ENCODE results near the gene MRPL4. TPM values are rescaled to one million over a fixed set of nuclear protein-coding genes. Genes with fewer than 3 reads are reported as not detected.
"Not testable (repeated sequence)": the region's sequence is repeated elsewhere in the genome, so short reads cannot be mapped to it uniquely, and the experiment has no call there.

The MRPL4 gene
- total RNA-seq, 1 donor from 2014 or later, result 96.3 TPM

DNA sequence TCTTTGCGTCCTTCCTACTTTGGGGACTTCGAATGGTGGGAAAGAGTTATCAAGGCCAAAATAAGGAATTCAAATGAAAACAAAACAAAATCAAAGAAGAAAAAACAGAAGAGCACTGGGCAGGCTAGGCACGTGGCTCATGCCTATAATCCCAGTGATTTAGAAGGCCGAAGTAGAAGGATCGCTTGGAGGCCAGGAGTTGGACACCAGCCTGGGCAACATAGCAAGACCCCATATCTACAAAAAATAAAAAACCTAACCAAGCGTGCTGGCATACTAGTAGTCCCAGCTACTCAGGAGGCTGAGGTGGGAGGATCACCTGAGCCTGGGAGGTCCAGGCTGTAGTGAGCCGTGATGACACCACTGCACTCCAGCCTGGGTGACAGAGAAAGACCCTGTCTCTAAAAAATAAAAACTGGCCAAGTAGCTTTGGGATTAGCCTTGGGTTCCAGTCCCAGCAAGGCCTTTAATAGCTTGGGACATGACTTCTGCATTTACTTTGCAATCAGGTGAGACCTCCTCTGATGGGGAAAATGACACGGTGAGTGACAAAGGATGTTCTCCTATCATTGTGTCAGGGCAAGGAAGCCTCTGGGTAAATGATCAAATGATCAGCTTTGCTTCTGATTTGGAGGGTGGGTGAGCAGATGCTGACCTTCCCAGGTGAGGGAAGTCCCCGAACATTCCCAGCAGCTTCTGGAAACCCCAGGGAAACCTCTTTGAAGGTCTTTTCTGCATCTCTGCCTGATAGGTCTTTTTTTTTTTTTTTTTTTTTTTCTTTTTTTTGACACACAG, 26.0 kb downstream of the MRPL4 start:
- H3K36me3 ChIP-seq (ENCODE audit: control insufficient read depth, insufficient read depth, low read length), result no peaks in the 10 kb centered on the region
- H3K4me3 ChIP-seq (ENCODE audit: low read depth, low read length), result no peak overlapping the region
- TF ChIP-seq, protein P1, sequence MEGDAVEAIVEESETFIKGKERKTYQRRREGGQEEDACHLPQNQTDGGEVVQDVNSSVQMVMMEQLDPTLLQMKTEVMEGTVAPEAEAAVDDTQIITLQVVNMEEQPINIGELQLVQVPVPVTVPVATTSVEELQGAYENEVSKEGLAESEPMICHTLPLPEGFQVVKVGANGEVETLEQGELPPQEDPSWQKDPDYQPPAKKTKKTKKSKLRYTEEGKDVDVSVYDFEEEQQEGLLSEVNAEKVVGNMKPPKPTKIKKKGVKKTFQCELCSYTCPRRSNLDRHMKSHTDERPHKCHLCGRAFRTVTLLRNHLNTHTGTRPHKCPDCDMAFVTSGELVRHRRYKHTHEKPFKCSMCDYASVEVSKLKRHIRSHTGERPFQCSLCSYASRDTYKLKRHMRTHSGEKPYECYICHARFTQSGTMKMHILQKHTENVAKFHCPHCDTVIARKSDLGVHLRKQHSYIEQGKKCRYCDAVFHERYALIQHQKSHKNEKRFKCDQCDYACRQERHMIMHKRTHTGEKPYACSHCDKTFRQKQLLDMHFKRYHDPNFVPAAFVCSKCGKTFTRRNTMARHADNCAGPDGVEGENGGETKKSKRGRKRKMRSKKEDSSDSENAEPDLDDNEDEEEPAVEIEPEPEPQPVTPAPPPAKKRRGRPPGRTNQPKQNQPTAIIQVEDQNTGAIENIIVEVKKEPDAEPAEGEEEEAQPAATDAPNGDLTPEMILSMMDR (IDR thresholded peaks at IDR 0.05; ENCODE audit: insufficient read depth, low read length, poor library complexity, severe bottlenecking), result no peak
- no peaks in the 10 kb centered on the region for H3K27me3 ChIP-seq (ENCODE audit: control insufficient read depth, insufficient read depth, low read length)
- no peak for DNase-seq (ENCODE audit: low read depth)

DNA sequence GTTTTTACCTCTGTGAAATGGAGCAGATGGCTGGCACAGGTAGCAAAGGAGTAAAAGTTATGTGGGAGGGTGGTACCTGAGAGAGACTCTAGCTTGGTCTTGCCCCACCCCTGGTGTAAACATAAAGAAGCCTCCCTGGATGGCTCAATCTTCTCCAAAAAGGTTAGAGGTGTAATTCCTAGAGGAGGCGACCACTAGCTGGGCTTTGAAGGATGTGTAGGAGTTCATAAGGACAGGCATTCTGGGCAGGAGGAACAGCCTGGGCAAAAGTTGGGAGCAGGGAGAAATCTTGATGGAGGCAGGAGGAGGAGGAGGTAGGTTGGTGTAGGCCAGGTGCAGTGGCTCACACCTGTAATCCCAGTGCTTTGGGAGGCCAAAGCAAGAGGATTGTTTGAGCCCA, 26.9 kb downstream of the MRPL4 start:
- no peak for DNase-seq (ENCODE audit: low read depth)
- TF ChIP-seq, protein P1 (IDR thresholded peaks at IDR 0.05; ENCODE audit: insufficient read depth, low read length, poor library complexity, severe bottlenecking), result no peak
- no peak overlapping the region for H3K4me3 ChIP-seq (ENCODE audit: low read depth, low read length)
- no peaks in the 10 kb centered on the region for H3K36me3 ChIP-seq (ENCODE audit: control insufficient read depth, insufficient read depth, low read length)
- no peaks in the 10 kb centered on the region for H3K27me3 ChIP-seq (ENCODE audit: control insufficient read depth, insufficient read depth, low read length)

DNA sequence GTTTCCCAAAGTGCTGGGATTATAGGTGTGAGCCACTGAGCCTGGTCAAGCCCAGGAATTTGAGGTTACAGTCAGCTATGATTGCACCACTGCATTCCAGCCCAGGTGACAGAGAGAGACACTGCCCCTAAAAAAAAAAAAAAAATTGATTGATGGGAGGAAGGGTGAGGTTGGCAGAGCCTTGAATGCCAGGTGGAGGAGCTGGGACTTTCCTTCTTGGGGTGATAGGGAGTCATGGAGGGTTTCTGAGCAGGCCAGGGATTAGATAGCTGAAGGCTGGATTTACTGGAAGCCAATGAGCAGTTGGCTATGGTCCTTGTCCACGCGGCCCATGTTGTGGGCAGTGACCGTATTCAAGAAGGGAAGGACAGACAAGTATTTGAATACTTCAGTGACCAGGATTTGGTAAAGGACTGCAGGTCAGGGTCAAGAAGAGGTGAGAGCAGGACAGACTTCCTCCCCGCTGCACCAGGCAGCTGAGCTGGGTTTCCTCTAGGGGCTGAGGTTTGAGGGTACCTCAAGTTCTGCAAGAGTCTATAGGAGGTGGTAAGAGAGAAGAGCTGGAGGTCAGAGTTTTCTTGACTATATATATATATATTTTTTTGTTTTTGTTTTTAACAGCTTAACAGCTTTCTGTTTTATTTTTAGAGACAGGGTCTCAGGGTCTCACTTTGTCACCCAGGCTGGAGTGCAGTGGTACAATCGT, 27.9 kb downstream of the MRPL4 start:
- Histone ChIP-seq H3K27me3 (ENCODE audit: control insufficient read depth, insufficient read depth, low read length) (no peaks in the 10 kb centered on the region), H3K4me3 (ENCODE audit: low read depth, low read length) (no peak overlapping the region), H3K36me3 (ENCODE audit: control insufficient read depth, insufficient read depth, low read length) (no peaks in the 10 kb centered on the region)
- no peak for DNase-seq (ENCODE audit: low read depth)
- TF ChIP-seq, protein P1 (IDR thresholded peaks at IDR 0.05; ENCODE audit: insufficient read depth, low read length, poor library complexity, severe bottlenecking), result no peak

DNA sequence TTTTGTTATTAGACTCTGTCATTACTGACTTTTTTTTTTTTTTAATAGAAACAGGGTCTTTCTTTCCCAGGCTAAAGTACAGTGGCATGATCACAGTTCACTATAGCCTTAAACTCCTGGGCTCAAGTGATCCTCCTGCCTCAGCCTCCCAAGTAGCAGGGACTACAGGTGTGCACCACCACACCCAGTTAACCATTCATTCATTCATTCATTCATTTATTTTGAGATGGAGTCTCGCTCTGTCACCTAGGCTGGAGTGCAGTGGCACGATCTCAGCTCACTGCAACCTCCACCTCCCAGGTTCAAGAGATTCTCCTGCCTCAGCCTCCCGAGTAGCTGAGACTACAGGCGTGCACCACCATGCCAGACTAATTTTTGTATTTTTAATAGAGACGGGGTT, 30.0 kb downstream of the MRPL4 start:
- DNase-seq (ENCODE audit: low read depth); H3K4me3 ChIP-seq (ENCODE audit: low read depth, low read length); H3K36me3 ChIP-seq (ENCODE audit: control insufficient read depth, insufficient read depth, low read length); H3K27me3 ChIP-seq (ENCODE audit: control insufficient read depth, insufficient read depth, low read length): not testable (repeated sequence)

DNA sequence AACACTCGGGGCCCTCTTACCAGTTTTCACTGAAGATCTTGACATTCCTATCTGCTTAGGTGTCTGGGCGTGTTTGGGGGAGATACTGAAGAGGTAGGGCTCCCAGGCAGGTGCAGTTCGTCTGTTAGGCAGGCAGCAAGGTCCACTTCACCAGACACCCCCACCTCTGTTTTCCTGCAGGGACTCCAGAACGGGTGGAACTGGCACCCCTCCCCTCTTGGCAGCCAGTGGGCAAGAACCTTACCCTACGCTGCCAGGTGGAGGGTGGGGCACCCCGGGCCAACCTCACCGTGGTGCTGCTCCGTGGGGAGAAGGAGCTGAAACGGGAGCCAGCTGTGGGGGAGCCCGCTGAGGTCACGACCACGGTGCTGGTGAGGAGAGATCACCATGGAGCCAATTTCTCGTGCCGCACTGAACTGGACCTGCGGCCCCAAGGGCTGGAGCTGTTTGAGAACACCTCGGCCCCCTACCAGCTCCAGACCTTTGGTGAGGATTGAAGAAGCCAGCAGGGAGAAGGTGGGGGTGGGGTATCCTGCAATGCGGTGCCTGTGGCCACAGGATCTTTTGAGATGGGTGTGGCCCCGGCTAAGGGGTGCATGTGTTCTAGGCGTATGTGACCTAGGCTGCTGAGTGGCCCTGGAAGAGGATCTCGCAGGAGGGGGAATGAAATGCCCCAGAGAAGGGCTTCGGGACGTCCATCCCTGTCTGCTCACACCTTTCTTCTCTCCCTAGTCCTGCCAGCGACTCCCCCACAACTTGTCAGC, 31.5 kb downstream of the MRPL4 start:
- TF ChIP-seq, protein P1 (IDR thresholded peaks at IDR 0.05; ENCODE audit: insufficient read depth, low read length, poor library complexity, severe bottlenecking), result no peak
- no peak overlapping the region for H3K4me3 ChIP-seq (ENCODE audit: low read depth, low read length)
- no peaks in the 10 kb centered on the region for H3K36me3 ChIP-seq (ENCODE audit: control insufficient read depth, insufficient read depth, low read length)
- no peak for DNase-seq (ENCODE audit: low read depth)
- H3K27me3 ChIP-seq (ENCODE audit: control insufficient read depth, insufficient read depth, low read length), result peaks cover 18% of the 10 kb centered on the region

Measured in kidney epithelial cell (primary cell).